Right atrium auricular region (tissue), 2 donors: Measurements from ENCODE around the gene ZBTB40. TPM values are rescaled to one million over a fixed set of nuclear protein-coding genes. Genes with fewer than 3 reads are reported as not detected.

Experiments used
- DNase-seq: peaks from one replicate; pipeline ENCODE4 v3.0.0-alpha.2; 2019; ENCODE audit warnings: low spot score
- H3K27ac ChIP-seq, 2 donors: fragments of 200-600 bp; sonication (generic); 1 replicate in 1 of 2; 2 replicates in 1 of 2; pipeline ENCODE4 v1.5.1; 2016 to 2019
- H3K27me3 ChIP-seq, 2 donors: fragments of 200-600 bp; sonication (generic); one replicate each; pipeline versions ENCODE4 v1.5.1 to v1.6.0; 2017 to 2019
- H3K36me3 ChIP-seq: fragments of 200-600 bp; sonication (generic); one replicate; pipeline ENCODE4 v1.5.1; 2016
- H3K4me1 ChIP-seq, 2 donors: fragments of 200-600 bp; sonication (generic); one replicate each; pipeline versions ENCODE4 v1.5.1 to v1.6.0; 2017 to 2019
- H3K4me3 ChIP-seq, 2 donors: fragments of 200-600 bp; sonication (generic); 1 replicate in 1 of 2; 2 replicates in 1 of 2; pipeline ENCODE4 v1.5.1; 2017 to 2019; ENCODE audit warnings: mild to moderate bottlenecking in 1 of 2, moderate library complexity in 1 of 2
- H3K9me3 ChIP-seq, 2 donors: fragments of 200-600 bp; sonication (generic); one replicate each; pipeline ENCODE4 v1.5.1; 2019
- total RNA-seq, 2 donors: library from RNA; depleted of rRNA; stranded (reverse); fragments of >200 nt; gene quantifications; one replicate each; pipeline ENCODE4 v1.1.0, GENCODE V29; 2016
- TF ChIP-seq, protein P1 (sequence below), 2 donors: fragments of 200-600 bp; sonication (generic); IDR thresholded peaks; one replicate each; pipeline ENCODE4 v1.5.1; 2019; ENCODE audit warnings: antibody characterized with exemption in 2 of 2

The ZBTB40 gene
- total RNA-seq, 2 donors from 2014 or later, result 10.4 to 12.5 TPM

DNA sequence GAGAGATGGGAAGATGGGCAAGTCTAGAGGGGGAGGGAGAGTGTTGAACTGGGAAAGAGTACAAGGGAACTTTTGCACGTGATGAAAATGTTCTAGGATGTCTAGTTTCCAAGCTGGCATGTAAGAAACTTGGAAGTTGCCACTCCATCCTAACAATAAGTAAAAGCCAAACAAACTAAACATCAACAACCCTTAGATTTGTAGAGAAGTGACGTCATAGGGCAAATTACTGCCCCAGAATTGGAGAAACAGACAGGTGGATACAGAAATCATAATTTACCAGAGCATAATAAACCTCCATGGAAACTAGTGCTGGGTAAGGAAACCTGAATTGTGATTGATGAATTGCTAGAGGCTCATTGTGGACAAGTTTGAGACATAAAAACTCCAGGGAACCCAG, 14.7 kb upstream of the ZBTB40 start:
- Histone ChIP-seq H3K27me3 (no peaks in the 10 kb centered on the region), H3K36me3 (no peaks in the 10 kb centered on the region), H3K4me3 (no peak overlapping the region), H3K9me3 (peaks cover 0 to 26% of the 10 kb centered on the region in 2 donors), H3K27ac (no peak overlapping the region), H3K4me1 (no peaks in the 10 kb centered on the region)
- DNase-seq, result no peak
- TF ChIP-seq, protein P1, sequence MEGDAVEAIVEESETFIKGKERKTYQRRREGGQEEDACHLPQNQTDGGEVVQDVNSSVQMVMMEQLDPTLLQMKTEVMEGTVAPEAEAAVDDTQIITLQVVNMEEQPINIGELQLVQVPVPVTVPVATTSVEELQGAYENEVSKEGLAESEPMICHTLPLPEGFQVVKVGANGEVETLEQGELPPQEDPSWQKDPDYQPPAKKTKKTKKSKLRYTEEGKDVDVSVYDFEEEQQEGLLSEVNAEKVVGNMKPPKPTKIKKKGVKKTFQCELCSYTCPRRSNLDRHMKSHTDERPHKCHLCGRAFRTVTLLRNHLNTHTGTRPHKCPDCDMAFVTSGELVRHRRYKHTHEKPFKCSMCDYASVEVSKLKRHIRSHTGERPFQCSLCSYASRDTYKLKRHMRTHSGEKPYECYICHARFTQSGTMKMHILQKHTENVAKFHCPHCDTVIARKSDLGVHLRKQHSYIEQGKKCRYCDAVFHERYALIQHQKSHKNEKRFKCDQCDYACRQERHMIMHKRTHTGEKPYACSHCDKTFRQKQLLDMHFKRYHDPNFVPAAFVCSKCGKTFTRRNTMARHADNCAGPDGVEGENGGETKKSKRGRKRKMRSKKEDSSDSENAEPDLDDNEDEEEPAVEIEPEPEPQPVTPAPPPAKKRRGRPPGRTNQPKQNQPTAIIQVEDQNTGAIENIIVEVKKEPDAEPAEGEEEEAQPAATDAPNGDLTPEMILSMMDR (IDR thresholded peaks at IDR 0.05), result no peak

DNA sequence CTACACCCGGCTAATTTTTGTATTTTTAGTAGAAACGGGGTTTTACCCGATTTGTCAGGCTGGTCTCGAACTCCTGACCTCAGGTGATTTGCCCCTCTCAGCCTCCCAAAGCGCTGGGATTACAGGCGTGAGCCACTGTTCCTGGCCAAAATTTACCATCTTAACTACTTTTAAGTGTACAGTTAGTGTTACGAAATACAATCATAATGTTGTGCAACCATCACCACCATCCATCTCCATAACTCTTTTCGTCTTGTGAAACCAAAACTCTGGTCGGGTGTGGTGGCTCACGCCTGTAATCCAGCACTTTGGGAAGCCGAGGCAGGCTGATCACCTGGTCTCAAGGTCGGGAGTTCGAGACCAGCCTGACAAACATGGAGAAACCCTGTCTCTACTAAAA, 14.1 kb upstream of the ZBTB40 start:
- H3K4me1 ChIP-seq, result no peaks in the 10 kb centered on the region
- peaks cover 0 to 26% of the 10 kb centered on the region in 2 donors for H3K9me3 ChIP-seq
- H3K4me3 ChIP-seq, result no peak overlapping the region
- H3K27ac ChIP-seq, result no peak overlapping the region
- no peaks in the 10 kb centered on the region for H3K36me3 ChIP-seq
- no peak for DNase-seq
- H3K27me3 ChIP-seq, result no peaks in the 10 kb centered on the region
- TF ChIP-seq, protein P1 (IDR thresholded peaks at IDR 0.05), result no peak

DNA sequence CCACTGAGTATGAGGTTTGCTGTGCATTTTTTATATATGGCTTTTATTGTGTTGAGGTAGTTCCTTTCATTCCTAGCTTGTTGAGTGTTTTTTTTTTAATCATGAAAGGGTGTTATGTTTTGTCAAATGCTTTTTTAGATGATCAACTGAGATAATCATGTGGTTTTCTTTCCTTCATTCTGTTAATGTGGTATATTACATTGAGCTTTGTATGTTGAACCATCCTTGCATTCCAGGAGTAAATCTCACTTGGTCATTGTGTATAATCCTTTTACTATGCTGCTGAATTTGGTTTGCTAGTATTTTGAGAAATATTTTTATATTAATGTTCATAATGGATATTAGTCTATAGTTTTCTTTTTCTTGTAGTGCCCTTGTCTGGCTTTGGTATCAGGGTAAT, 11.1 kb upstream of the ZBTB40 start:
- TF ChIP-seq, protein P1 (IDR thresholded peaks at IDR 0.05), result no peak
- Histone ChIP-seq H3K27me3 (no peaks in the 10 kb centered on the region), H3K27ac (no peak overlapping the region), H3K36me3 (no peaks in the 10 kb centered on the region), H3K4me3 (no peak overlapping the region), H3K9me3 (peaks cover 0 to 26% of the 10 kb centered on the region in 2 donors), H3K4me1 (no peaks in the 10 kb centered on the region)
- DNase-seq, result no peak

DNA sequence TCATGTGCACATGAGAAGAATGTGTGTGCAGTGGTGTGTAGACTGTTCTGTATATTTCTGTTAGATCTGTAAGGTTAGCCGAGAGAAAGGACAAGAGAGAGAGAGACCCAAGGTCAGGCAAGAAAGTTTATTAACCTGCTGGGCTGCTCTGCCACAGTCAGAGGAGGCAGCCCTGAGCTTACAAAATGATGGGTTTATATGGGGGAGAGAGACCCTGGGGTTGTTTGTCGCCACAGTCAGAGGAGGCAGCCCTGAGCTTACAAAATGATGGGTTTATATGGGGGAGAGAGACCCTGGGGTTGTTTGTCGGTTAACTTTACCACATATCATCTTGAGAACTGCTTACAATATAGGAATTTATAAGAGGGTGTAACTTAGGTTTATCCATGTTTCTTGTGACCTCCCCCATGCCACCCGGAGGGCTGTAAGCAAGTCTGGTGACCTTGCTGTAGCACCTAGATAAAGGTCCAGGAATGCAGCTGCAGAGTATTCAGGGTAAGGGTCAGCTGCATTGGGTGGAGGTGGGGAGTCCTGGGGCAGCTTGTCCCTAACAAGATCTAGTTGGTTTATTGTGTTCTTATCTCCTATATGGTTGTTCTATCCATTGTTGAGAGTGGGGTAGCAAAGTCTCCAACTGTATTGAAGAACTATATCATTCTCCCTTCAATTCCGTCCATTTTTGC, 9.3 kb upstream of the ZBTB40 start:
- TF ChIP-seq, protein P1 (IDR thresholded peaks at IDR 0.05), result no peak
- no peak overlapping the region for H3K27ac ChIP-seq
- no peaks in the 10 kb centered on the region for H3K27me3 ChIP-seq
- H3K9me3 ChIP-seq, result peaks cover 0 to 26% of the 10 kb centered on the region in 2 donors
- DNase-seq, result no peak
- H3K36me3 ChIP-seq, result no peaks in the 10 kb centered on the region
- H3K4me1 ChIP-seq, result peaks cover 0 to 4% of the 10 kb centered on the region in 2 donors
- no peak overlapping the region for H3K4me3 ChIP-seq

DNA sequence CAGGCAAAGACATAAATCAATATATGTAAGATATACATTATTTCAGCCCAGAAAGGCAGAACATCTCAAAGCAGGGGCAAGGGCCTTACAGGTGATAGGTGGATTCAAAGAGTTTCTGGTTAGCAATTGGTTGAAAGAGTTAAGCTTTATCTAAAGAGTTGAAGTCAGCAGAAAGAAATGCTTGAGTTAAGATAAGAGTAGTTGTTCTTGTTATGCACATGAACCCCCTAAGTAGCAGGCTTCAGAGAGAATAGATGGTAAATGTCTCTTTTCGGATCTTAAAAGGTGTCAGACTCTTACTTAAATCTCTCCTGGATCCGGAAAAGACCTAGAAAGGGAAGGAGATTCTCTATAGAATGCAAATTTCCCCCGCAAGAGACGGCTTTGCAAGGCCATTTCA, 8.3 kb upstream of the ZBTB40 start:
- no peaks in the 10 kb centered on the region for H3K27me3 ChIP-seq
- TF ChIP-seq, protein P1 (IDR thresholded peaks at IDR 0.05), result no peak
- no peaks in the 10 kb centered on the region for H3K36me3 ChIP-seq
- DNase-seq, result no peak
- H3K27ac ChIP-seq, result no peak overlapping the region
- H3K4me1 ChIP-seq, result peaks cover 0 to 13% of the 10 kb centered on the region in 2 donors
- H3K9me3 ChIP-seq, result peaks cover 0 to 23% of the 10 kb centered on the region in 2 donors
- no peak overlapping the region for H3K4me3 ChIP-seq

DNA sequence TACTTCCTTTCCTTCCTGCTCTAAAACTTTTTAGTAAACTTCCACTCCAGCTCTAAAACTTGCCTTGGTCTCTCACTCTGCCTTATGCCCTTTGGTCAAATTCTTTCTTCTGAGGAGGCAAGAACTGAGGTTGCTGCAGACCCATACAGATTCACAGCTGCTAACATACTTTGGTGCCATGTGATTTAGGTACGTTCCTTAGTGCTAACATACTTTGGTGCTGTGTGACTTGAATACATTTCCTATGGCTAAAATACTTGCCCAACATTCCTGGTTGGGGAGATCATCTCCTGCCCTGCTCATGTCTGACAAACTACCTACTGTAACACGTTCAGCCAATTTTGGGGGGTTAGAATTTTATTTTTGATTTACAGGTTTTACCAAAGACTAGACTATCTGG, 6.8 kb upstream of the ZBTB40 start:
- Histone ChIP-seq H3K4me1 (peaks cover 0 to 15% of the 10 kb centered on the region in 2 donors), H3K36me3 (no peaks in the 10 kb centered on the region), H3K27me3 (no peaks in the 10 kb centered on the region), H3K27ac (no peak overlapping the region), H3K9me3 (peaks cover 0 to 14% of the 10 kb centered on the region in 2 donors), H3K4me3 (no peak overlapping the region)
- no peak for DNase-seq
- TF ChIP-seq, protein P1 (IDR thresholded peaks at IDR 0.05), result no peak
